A549 (cell line): Measurements from ENCODE around the gene VIPR2. TPM values are rescaled to one million over a fixed set of nuclear protein-coding genes. Genes with fewer than 3 reads are reported as not detected.

Experiments
- ATAC-seq, 2 experiments: fragments of 200-7000 bp in 1 of 2; fragments of >200 bp in 1 of 2; cut with Nextera tagmentation in 1 of 2; cut with Tn5 transposase in 1 of 2; 3 replicates each; pipeline versions ENCODE4 v1.8.0 to v1.9.1; 2018 to 2020; ENCODE audit warnings: mild to moderate bottlenecking in 1 of 2, moderate library complexity in 1 of 2
- CTCF ChIA-PET: fragments of 300-600 bp; sonication (Branson Sonifier 250); formaldehyde crosslinking; extraction: SDS; loops from one replicate; lab custom pipeline; 2021; ENCODE audit warnings: antibody characterized with exemption, inconsistent platforms; lab: Yijun Ruan, JAX
- POLR2A ChIA-PET: fragments of 350-600 bp; formaldehyde crosslinking; extraction: SDS; loops from one replicate; lab custom pipeline; 2021; ENCODE audit warnings: antibody characterized with exemption, inconsistent platforms; lab: Yijun Ruan, JAX
- DNase-seq, 2 experiments: peaks; one replicate each; pipeline versions ENCODE4 v3.0.0 to v3.0.0-alpha.2; 2011 to 2016; ENCODE audit warnings: low read depth in 1 of 2, low spot score in 1 of 2
- FAIRE-seq: peaks from 2 replicates; lab custom pipeline; 2011; peaks lifted over from hg19 to GRCh38; lab: Jason Lieb, UNC
- H3K27ac ChIP-seq, 2 experiments: fragments of >200 bp; sonication (Bioruptor Twin); formaldehyde crosslinking; 3 replicates each; pipeline ENCODE4 v1.5.1; 2016 to 2017
- H3K4me1 ChIP-seq: fragments of >200 bp; sonication (Bioruptor Twin); formaldehyde crosslinking; 3 replicates; pipeline ENCODE4 v1.6.1; 2016
- H3K4me2 ChIP-seq: fragments of >200 bp; sonication (Bioruptor Twin); formaldehyde crosslinking; 3 replicates; pipeline ENCODE4 v1.6.1; 2016
- H3K4me3 ChIP-seq: fragments of >200 bp; sonication (Bioruptor Twin); formaldehyde crosslinking; 3 replicates; pipeline ENCODE4 v1.5.1; 2016
- H3K9me3 ChIP-seq: fragments of >200 bp; sonication (Bioruptor Twin); formaldehyde crosslinking; 3 replicates; pipeline ENCODE4 v1.6.1; 2016
- BCL3 ChIP-seq: fragments of >200 bp; sonication (Bioruptor Twin); formaldehyde crosslinking; IDR thresholded peaks from 3 replicates; pipeline ENCODE4 v1.6.1; 2016
- CBX2 ChIP-seq: fragments of 200-600 bp; sonication (generic); IDR thresholded peaks from 2 replicates; pipeline ENCODE4 v1.6.1; 2016; ENCODE audit warnings: low read depth, mild to moderate bottlenecking, borderline replicate concordance
- E2F6 ChIP-seq: IDR thresholded peaks from 2 replicates; pipeline ENCODE4 v1.6.1; 2012; ENCODE audit warnings: low read depth, borderline replicate concordance
- EHF ChIP-seq: fragments of 250-450 bp; sonication (Bioruptor Pico); IDR thresholded peaks from 2 replicates; pipeline ENCODE4 v1.5.0; 2020; ENCODE audit warnings: mild to moderate bottlenecking
- EHMT2 ChIP-seq: fragments of 200-600 bp; sonication (generic); IDR thresholded peaks from 2 replicates; pipeline ENCODE4 v1.6.1; 2016; ENCODE audit warnings: antibody characterized with exemption, low read depth, mild to moderate bottlenecking, moderate library complexity
- FOXS1 ChIP-seq: fragments of 250-450 bp; sonication (Bioruptor Pico); IDR thresholded peaks from 2 replicates; pipeline ENCODE4 v1.5.0; 2020; ENCODE audit warnings: mild to moderate bottlenecking, moderate library complexity
- JUNB ChIP-seq: fragments of >200 bp; sonication (Bioruptor Twin); formaldehyde crosslinking; IDR thresholded peaks from 2 replicates; pipeline ENCODE4 v1.6.1; 2016
- KDM5A ChIP-seq: fragments of 200-600 bp; sonication (generic); IDR thresholded peaks from 2 replicates; pipeline ENCODE4 v1.6.1; 2016; ENCODE audit warnings: antibody characterized with exemption, mild to moderate bottlenecking
- MAFK ChIP-seq: fragments of 450-650 bp; IDR thresholded peaks from 2 replicates; pipeline ENCODE4 v1.6.1; 2014; ENCODE audit not compliant: partially characterized antibody
- MAZ ChIP-seq: fragments of 150-350 bp; IDR thresholded peaks from 2 replicates; pipeline ENCODE4 v1.6.1; 2014; ENCODE audit warnings: antibody characterized with exemption, low read depth, low read length, borderline replicate concordance
- NFE2L2 ChIP-seq: fragments of 150-350 bp; conservative IDR thresholded peaks from 2 replicates; pipeline ENCODE4 v1.6.1; 2014; ENCODE audit warnings: low read length
- NPAS2 ChIP-seq: fragments of 250-450 bp; sonication (Bioruptor Pico); IDR thresholded peaks from 2 replicates; pipeline ENCODE4 v1.8.0; 2022; ENCODE audit warnings: mild to moderate bottlenecking, moderate library complexity, borderline replicate concordance
- POLR2AphosphoS2 ChIP-seq: conservative IDR thresholded peaks from 2 replicates; pipeline ENCODE4 v1.6.1; 2012; ENCODE audit warnings: low read length, improper control_type of control experiment, inconsistent platforms
- RNF2 ChIP-seq: fragments of 200-600 bp; sonication (generic); IDR thresholded peaks from 2 replicates; pipeline ENCODE4 v1.6.1; 2016; ENCODE audit warnings: low read depth, mild to moderate bottlenecking, antibody characterized with exemption, moderate library complexity, borderline replicate concordance
- TFCP2L1 ChIP-seq: fragments of 250-450 bp; sonication (Bioruptor Pico); IDR thresholded peaks from 2 replicates; pipeline ENCODE4 v1.5.0; 2021; ENCODE audit warnings: mild to moderate bottlenecking
- ZC3H11A ChIP-seq: fragments of 450-650 bp; IDR thresholded peaks from 2 replicates; pipeline ENCODE4 v1.6.1; 2014; ENCODE audit warnings: antibody characterized with exemption, mild to moderate bottlenecking
- WGBS: methylation state at CpG from one replicate; pipeline ENCODE4 v1.1.6; 2017; ENCODE audit errors: missing lambda C conversion rate; 5-methylcytosine and 5-hydroxymethylcytosine counted together
- polyA plus RNA-seq, 4 experiments: library from polyadenylated mRNA; depleted of rRNA in 3 of 4; stranded (reverse); fragments of >200 nt; fragmentation: RNase III in 1 of 4; extraction: RNeasy Plus Mini Kit Qiagen cat#74134 plus additional on column Dnase treatment in 1 of 4; gene quantifications; 2 replicates in 3 of 4; 3 replicates in 1 of 4; pipeline ENCODE4 v1.2.3, GENCODE V29; 2011 to 2017
- TF ChIP-seq, protein P1 (sequence below): fragments of >200 bp; sonication (Bioruptor Twin); formaldehyde crosslinking; IDR thresholded peaks from 3 replicates; pipeline ENCODE4 v1.5.1; 2016
- TF ChIP-seq, protein P2 (sequence below): fragments of >200 bp; sonication (Bioruptor Twin); formaldehyde crosslinking; IDR thresholded peaks from 2 replicates; pipeline ENCODE4 v1.6.1; 2016

Gene VIPR2
- polyA plus RNA-seq, 2 of the 4 experiments (the other 2 are of a cell fraction): not detected

- Histone ChIP-seq H3K4me3 (no peak overlapping the region), H3K9me3 (no peaks in the 10 kb centered on the region), H3K4me2 (peak overlapping the region; percentile 45; the same call in 2 of the 3 replicates), H3K4me1 (peaks cover 18% of the 10 kb centered on the region), H3K27ac (no peak overlapping the region)
- ATAC-seq (no peak), DNase-seq (no peak), FAIRE-seq (no peak)
- WGBS: 0% methylated on average over 1 of the region's 2 CpGs
- TF ChIP-seq TFCP2L1 (CRISPR knock-in tag) (no peak), JUNB (no peak), EHMT2 (no peak), BCL3 (no peak), NPAS2 (CRISPR knock-in tag) (no peak), FOXS1 (no peak), EHF (CRISPR knock-in tag) (no peak), ZC3H11A (no peak), MAZ (no peak)
- TF ChIP-seq, protein P1, sequence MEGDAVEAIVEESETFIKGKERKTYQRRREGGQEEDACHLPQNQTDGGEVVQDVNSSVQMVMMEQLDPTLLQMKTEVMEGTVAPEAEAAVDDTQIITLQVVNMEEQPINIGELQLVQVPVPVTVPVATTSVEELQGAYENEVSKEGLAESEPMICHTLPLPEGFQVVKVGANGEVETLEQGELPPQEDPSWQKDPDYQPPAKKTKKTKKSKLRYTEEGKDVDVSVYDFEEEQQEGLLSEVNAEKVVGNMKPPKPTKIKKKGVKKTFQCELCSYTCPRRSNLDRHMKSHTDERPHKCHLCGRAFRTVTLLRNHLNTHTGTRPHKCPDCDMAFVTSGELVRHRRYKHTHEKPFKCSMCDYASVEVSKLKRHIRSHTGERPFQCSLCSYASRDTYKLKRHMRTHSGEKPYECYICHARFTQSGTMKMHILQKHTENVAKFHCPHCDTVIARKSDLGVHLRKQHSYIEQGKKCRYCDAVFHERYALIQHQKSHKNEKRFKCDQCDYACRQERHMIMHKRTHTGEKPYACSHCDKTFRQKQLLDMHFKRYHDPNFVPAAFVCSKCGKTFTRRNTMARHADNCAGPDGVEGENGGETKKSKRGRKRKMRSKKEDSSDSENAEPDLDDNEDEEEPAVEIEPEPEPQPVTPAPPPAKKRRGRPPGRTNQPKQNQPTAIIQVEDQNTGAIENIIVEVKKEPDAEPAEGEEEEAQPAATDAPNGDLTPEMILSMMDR: no peak
- ChIA-PET POLR2A (no interaction called here), CTCF (interaction anchor here (1.4 kb wide), 1 partner anchor 10 kb away, joined by 3 read pairs; no protein-coding TSS in a partner anchor)
Observed at GRCh38 chr7:159108491-159108890, 36.2 kb downstream of the VIPR2 start.

GRCh38 chr7:159107161-159107892 lies 37.3 kb downstream of the VIPR2 start:
- CTCF ChIA-PET: interaction anchor here (0.9 kb wide), 1 partner anchor 88 kb away, joined by 3 read pairs; no protein-coding TSS in a partner anchor
- peaks cover 18% of the 10 kb centered on the region for H3K4me1 ChIP-seq
- ATAC-seq: no peak; a peak in 2 of 6 replicates

More at GRCh38 chr7:159107161-159107892, 37.3 kb downstream of the VIPR2 start:
- Histone ChIP-seq H3K9me3 (no peaks in the 10 kb centered on the region), H3K27ac (no peak overlapping the region), H3K4me2 (no peak overlapping the region), H3K4me3 (no peak overlapping the region)
- DNase-seq: no peak
- POLR2A ChIA-PET: no interaction called here
- no peak for FAIRE-seq
- 67% methylated on average over 10 of the region's 13 CpGs for WGBS
- TF ChIP-seq POLR2AphosphoS2 (no peak), KDM5A (no peak), E2F6 (no peak), CBX2 (no peak), NFE2L2 (no peak), MAFK (no peak), RNF2 (no peak), BCL3 (no peak)
- TF ChIP-seq, protein P2, sequence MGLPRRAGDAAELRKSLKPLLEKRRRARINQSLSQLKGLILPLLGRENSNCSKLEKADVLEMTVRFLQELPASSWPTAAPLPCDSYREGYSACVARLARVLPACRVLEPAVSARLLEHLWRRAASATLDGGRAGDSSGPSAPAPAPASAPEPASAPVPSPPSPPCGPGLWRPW: no peak
